ENCODE results near the gene KANSL3.
A peak's percentile ranks its signal among the peaks of the same experiment; 100 is the strongest.
"Not testable (repeated sequence)": the region's sequence is repeated elsewhere in the genome, so short reads cannot be mapped to it uniquely, and the experiment has no call there.

Gene KANSL3

DNA sequence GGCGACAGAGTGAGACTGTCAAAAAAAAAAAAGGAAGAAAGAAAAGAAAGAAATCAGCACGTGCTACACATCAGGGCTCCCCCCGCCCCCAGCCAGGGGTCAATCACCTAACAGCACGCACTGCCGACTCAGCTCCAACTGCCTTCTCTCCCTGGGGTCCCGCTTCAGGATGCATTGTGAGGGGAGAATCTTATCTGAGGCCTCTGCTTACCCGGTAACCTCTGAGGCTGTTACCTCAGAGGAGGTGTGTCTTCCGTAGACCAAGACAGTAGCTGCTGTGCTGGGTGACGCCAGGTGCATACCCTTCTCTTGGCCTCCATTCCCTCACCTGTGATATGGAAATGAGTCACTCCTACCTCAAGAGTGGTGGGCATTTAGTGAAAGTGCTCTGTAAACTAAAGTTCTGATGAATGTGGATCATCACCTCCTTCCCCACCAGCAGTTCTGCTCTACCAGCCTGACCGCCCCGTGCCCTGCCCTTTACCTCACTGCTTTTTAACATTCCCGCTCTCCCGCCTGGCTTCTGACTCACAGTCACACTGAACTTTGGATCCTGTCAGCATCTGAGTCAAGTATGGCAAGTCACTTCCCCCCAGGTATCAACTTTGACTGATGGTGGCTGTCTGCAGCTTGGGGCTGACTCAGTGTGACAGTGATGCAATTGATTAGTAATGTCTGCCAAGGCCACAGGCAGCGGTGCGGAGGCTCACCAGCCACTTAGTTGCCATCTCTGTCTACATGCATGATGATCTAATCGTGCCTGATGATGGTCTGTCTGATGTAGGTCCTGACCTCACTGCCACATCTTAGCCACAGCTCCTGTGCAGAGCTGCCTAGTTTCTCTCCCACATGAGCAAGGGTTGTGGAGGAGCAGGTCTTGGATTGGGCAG lies 81.4 kb downstream of the KANSL3 start:
- DNase-seq = no peak

DNA sequence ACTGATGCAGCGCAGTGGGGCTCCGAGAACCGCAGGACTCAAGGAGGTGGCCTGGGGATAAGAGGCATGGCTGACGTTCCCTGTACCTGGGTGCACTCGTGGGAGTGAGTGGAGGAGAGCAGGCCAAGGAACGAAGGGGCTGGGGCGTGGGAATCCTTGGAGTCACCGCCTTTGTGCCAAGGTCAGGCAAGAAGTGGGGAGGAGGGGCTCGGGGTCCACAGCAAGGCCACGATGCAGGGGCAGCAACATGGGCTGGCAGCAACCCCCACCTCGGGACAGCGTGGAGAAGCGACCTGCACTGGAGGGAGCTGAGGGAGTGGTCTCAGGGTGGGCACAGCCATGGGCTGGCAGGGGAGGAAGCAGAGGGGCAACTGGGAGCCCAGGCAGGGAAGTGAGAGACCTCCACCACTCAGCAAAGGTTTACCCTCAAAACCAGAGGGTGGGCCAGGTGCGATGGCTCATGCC lies 82.9 kb downstream of the KANSL3 start:
- no peak for DNase-seq

DNA sequence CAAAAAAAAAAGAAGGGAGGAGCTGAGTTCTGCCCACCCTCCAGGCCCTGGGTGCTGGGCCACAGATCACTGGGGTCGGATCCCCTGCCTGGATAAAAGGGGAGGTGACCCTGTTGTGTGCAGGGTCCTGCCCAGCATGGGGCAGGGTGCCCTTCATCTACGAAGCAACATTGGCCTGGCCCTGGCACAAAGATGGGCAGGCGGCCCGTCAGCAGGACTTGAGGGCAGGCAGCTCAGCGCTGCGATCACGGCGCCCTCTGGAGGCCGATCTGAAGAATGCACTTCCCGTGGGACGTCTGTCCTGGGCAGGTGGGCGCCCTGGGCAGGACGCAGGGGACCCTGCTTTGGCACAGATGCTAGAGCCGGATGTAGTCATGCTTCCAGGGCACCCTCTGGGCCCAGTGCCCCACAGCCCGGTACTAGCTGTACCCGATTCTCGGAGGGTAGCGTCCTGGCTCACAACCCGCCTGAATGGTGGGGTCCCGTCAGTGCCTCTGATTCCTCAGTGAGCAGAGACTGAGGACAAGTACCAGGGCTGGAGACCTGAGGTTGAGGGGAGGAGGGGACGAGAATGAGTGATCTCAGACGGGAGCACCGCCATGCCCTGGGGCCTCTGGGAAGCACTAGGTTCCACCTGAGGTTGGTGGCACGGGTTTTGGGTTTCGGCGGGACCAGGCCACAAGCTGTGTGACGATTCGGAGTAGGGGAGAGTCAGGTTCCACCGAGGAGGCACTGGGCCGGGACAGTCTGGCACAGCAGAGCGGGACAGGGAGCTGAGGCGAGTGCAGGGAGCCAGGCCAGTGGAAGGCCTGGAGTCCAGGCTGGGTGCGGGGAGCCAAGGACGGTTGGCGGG lies 83.6 kb downstream of the KANSL3 start:
- peak; percentile 36 for DNase-seq

DNA sequence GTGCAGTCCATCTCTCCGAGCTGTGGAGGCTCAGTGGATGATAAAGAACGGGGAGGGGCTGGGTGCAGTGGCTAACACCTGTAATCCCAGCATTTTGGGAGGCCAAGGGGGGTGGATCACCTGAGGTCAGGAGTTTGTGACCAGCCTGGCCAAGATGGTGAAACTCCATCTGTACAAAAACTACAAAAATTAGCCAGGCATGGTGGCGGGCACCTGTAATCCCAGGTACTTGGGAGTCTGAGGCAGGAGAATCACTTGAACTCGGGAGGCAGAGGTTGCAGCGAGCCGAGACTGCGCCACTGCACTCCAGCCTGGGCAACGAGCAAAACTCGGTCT lies 84.2 kb downstream of the KANSL3 start:
- not testable (repeated sequence) for DNase-seq

DNA sequence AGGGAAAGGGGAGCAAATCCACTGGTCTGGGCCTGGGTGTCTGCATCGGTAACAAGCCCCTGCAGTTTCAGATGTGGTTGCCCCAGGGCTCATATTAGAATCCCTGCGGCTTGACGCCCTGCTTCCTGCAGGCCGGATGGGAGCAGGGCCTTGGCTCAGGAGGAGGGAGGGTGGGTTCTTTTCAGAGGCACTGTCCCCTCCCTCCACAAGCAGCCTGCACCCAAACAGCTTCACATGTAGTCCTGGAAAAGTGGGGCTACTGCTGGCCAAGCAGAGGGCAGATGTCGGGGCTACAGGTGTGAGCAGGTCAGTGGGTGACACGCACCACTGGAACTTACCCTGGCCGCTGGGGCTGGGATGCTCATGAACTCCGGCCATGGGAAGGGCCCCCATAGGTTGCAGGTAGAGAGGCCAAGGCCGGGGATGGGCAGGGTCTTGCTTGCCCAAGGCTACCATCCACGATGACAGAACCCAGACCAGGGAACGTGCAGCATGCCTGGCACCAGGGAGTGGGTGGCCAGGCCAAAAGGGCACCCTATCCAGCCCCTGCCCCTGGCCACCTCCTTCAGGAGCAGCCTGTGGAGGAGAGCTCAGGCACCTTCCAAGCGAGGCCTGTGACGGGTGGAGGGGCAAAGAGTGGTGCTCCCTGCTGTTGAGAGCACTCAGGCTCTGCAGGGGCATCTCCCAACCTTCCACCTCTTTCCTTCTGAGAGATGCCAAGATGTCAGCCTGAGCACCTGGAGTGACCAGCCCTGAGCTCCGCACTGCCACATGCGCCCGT lies 84.7 kb downstream of the KANSL3 start:
- no peak for DNase-seq

DNA sequence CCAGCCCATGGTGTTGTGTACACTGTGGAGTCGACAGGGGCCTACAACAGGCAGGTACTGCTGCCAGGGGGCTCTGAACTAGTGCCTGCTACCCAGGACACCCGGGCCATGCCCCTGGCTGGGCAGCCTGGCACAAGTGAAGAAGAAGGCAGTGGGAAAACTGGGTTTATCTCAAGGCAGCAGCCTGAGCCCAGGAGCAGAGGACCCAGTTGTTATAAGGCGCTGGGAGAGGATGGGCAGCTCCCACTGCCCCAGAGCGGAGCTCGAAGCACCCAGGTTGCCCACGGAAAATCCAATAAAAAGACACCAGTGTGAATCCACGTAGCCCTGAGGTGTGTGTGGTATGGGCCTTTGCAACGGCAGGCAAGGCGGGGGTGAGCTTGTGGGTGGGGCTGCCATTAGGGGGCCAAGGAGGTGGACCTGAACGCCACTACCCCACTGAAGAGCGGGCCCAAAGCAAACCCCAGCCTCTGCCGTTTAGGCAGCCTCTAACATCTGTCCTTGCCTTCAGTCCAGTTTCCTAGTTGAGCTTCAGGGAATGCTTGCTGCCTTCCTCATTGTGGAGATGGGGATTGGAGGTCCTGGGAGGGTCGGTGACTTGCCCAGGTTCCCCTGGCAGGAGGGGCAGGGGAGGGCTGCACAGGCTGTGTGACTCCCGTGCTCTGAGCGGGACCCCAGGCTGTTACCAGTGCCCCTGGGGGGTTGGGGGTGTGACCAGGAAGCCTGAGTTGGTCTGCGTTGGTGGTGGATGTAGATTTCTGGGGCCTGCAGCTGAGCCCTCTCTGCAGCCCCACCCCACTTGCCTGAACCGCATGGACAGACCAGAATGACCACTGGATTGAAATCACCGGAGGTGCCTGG lies 85.6 kb downstream of the KANSL3 start:
- no peak for DNase-seq

DNA sequence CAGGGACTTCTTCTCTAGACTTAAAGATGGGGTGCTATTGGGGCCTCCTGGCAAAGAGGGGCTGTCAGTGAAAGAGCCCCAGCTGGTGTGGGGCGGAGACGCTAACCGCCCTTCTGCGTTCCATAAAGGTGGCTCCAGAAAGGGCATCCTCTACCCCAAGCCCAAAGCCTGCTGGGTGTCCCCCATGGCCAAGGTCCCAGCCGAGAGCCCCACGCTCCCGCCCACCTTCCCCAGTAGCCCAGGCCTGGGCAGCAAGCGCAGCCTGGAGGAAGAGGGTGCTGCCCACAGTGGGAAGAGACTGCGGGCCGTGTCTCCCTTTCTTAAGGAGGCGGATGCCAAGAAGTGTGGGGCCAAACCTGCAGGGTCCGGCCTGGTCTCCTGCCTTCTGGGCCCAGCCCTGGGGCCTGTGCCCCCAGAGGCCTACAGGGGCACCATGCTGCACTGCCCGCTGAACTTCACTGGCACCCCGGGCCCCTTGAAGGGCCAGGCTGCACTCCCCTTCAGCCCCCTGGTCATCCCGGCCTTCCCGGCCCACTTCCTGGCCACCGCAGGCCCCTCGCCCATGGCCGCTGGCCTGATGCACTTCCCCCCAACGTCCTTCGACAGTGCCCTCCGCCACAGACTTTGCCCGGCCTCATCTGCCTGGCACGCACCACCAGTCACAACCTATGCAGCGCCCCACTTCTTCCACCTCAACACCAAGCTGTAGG lies 86.4 kb downstream of the KANSL3 start:
- DNase-seq = no peak

DNA sequence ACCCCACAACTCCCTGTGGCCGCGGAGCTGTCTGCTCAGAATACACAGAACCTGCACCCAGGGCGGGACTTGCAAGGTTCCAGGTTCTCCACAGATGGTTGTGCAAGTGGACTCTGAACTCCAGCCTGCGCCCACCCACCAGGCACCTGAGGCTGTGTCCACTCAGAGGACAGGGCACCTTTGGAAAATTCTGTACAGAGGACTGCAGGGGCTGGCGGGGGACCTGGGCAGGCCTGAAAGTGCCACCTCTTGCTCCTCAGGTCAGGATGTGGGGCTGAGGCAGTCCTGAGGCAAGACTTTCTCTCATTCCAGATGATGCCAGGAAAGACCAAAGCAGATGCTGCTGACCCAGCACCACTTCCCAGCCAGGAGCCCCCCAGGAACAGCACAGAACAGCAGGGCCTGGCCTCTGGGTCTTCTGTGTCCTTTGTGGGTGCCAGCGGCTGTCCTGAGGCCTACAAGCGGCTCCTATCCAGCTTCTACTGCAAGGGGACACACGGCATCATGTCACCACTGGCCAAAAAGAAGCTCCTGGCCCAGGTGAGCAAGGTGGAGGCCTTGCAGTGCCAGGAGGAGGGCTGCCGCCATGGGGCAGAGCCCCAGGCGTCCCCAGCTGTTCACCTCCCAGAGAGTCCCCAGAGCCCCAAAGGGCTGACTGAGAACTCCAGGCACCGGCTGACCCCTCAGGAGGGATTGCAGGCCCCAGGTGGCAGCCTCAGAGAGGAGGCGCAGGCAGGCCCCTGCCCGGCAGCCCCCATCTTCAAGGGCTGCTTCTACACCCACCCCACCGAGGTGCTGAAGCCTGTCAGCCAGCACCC lies 87.1 kb downstream of the KANSL3 start:
- DNase-seq = no peak

DNA sequence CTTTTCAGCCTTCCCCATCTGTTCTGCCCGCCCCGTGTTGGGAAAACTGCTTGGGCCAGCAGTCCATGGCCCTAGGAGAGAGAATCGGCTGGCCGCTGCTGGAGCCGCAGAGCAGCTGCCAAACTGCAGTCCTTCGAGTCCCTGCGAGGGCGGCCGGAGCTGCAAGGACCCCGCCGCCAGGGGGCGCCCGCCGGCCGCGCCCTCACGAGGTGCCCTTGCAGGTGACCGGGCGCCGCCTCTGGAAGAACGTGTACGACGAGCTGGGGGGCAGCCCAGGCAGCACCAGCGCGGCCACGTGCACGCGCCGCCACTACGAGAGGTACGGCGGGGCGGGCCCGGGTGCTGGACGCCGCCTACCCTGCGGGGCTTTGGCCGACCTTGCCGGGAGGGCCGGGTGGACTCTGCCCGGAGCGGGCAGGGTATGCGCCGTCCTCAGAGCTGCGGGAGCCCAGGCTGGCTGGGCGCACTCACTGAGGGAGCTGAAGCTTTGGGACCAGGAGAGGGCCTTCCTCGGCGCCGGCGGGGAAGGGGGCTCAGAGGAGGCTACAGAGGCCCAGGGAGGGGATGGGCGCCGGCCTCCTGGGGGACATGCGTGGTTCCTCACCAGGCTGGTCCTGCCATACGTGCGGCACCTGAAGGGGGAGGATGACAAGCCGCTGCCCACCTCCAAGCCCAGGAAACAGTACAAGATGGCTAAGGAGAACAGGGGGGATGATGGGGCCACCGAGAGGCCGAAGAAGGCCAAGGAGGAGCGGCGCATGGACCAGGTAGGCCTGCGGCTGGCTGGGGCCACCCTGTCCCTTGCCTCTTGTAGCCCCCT lies 87.9 kb downstream of the KANSL3 start:
- no peak for DNase-seq

DNA sequence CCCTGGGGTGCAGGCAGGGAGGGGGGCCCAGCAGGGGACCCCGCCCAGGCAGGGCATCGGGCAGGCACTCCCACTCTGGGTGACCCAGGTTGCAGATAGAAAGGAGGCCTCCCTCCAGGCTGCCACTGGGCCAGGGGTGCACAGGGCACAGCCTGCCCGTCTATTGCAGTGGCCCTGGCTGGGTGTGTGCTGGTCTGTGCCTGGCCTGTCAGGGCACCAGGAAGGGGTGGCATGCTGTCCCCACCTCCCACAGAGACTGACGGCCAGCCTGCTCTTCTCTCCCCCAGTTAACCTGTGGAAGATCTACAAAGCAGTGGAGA lies 88.7 kb downstream of the KANSL3 start:
- DNase-seq = no peak

DNA sequence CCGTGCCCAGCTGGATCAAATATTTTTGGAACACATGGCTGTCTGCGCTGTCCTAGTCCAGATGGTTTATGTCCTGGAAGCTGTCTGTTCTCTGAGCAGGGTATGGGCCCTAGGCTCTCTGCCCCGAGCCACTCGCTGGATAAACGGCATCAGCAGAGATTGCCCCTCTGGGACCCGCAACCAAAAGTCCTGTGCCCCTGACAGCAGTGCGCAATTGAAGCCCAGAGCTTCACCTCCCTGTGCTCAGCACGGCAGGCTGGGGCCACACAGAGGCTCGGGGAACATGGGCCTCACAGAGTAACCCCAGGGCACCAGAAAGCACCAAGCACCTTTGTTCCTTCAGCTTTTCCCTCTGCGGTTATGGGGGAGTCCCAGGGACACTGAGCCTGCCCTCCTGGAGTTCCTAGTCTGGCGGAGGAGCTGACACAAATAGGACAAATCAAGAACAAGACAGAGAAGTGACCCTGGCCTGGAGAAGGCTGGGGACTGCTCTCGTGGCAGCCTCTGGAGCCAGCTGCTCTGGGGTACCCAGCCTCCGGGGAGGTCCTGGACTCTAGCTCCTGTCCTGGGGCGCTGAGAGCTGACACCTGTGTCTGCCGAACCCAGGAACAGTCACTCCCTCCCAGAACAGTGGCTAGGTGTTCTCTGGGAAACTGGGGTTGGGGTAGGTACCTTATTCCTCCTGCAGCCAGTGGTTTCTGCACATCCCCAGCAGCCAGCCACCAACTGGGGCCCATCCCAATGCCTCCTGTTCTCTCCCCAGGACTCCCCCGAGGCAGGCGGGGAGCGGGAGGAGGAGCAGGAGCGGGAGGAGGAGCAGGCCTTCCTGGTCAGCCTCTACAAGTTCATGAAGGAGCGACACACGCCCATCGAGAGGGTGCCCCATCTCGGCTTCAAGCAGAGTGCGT lies 89.3 kb downstream of the KANSL3 start:
- no peak for DNase-seq

DNA sequence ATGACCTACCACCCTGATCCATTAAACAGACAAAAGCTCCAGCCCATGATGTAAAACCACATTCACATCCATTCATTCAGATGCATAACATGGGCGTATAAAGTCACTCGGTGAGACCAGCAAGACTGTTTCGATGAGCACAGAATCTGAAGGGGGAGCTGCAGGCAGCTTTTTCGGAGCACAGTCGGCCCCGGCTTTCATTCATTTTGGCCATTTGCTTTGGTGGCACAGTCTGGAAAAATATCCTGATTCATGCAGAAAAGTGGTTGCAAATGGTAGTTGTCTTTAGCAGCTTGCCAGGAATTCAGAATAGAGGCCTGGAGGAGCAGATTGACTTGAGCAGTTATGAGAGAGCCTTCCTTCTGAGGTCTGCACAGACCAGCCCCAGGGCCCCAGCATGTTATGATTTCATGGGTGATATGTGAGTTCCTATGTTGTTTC lies 90.4 kb downstream of the KANSL3 start:
- DNase-seq = no peak

DNA sequence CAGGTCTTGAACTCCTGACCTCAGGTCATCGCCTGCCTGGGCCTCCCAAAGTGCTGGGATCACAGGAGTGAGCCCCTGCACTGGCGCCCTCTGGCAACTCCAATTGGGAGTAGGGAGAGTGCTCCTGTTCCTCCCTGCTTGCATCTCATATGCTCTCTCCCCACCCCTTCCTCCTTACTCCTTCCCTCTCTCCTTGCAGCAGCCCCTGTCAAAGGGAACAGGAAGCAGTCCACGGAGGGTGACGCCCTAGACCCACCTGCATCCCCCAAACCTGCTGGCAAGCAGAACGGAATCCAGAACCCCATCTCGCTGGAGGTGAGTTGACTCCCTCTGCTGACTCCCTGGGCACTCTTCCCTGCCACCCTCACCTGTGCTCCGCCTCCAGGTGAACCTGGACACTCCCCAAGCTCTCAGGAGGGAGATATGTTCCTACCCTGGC lies 90.9 kb downstream of the KANSL3 start:
- DNase-seq = no peak

DNA sequence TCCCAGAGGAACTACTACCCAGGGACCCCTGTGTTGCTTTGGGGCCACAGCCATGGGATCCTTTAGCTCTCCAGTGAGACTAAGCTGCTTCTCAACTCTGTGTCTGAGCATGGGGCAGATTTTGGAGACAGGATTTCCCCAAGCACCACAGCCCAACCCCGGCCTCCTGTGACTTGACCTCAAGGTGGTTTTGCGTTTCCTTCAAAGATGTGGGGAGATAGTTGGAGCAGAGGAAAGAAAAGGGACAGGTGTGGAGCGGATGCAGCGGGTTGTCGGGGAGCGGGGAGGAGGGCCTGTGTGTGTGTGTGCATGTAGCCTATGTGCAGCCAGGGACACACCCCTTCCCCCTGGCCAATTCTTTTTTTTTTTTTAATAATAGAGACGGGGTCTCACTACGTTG lies 91.3 kb downstream of the KANSL3 start:
- no peak for DNase-seq

DNA sequence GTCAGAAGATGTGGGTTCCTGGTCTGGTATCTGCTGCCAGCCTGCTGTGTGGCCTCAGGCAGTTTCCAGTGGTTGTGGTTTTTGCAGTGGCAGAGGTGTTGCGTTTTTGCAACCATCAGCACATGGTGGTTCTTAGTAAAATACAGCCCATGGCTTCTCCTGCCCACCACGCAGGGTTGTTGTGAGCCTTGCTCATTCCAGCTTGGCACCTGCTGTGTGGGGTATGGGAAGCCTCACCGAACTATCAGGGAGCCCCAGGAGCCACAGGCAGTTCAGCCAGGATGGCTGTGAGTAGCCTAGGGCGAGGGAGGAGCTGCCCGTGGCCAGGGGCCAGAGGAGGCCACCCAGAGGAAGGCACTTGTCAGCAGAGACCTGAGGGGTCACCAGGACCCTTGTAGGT lies 91.8 kb downstream of the KANSL3 start:
- DNase-seq = no peak

Data from NCI-H1105 treated with DMSO at 0.1 percent for 48 hours (cell line).